Neural cell (in vitro differentiated cells): ENCODE data around the gene RHPN2. TPM values are rescaled to one million over a fixed set of nuclear protein-coding genes. Genes with fewer than 3 reads are reported as not detected.
"Not testable (repeated sequence)": the region's sequence is repeated elsewhere in the genome, so short reads cannot be mapped to it uniquely, and the experiment has no call there.

Source experiments
- H2AFZ ChIP-seq: fragments of 200-600, 300-800 bp; sonication (generic), shearing (Covaris generic); 2 replicates; pipeline ENCODE4 v1.6.0; 2014; ENCODE audit warnings: low read depth, mild to moderate bottlenecking, antibody characterized with exemption, low read length, moderate library complexity
- H3F3A ChIP-seq: fragments of 200-600 bp; shearing (Covaris generic); 2 replicates; pipeline ENCODE4 v1.6.1; 2016; ENCODE audit warnings: mild to moderate bottlenecking, moderate library complexity, mixed read lengths, antibody characterized with exemption, low read length; ENCODE audit not compliant: insufficient read depth, poor library complexity, severe bottlenecking
- H3K27ac ChIP-seq: fragments of 200-600, 300-800 bp; sonication (generic), shearing (Covaris generic); 2 replicates; pipeline ENCODE4 v1.5.1; 2014; ENCODE audit warnings: mild to moderate bottlenecking, low read length, moderate library complexity
- H3K27me3 ChIP-seq: fragments of 300-800, 200-600 bp; sonication (generic), shearing (Covaris generic); 2 replicates; pipeline ENCODE4 v1.6.0; 2014; ENCODE audit warnings: mild to moderate bottlenecking, low read depth, low read length, moderate library complexity; ENCODE audit not compliant: insufficient read depth
- H3K36me3 ChIP-seq: fragments of 300-800, 200-600 bp; sonication (generic), shearing (Covaris generic); 2 replicates; pipeline ENCODE4 v1.5.1; 2014; ENCODE audit warnings: mild to moderate bottlenecking, antibody characterized with exemption, low read length, moderate library complexity; ENCODE audit not compliant: insufficient read depth
- H3K4me2 ChIP-seq: fragments of 300-800, 200-600 bp; sonication (generic), shearing (Covaris generic); 2 replicates; pipeline ENCODE4 v1.6.0; 2014; ENCODE audit warnings: mild to moderate bottlenecking, low read length
- H3K4me3 ChIP-seq: fragments of 300-800, 200-600 bp; sonication (generic), shearing (Covaris generic); 2 replicates; pipeline ENCODE4 v1.5.1; 2014; ENCODE audit warnings: mild to moderate bottlenecking, low read length, moderate library complexity
- H3K79me2 ChIP-seq: fragments of 200-600 bp; shearing (Covaris generic); replicated peaks from 2 replicates; pipeline ENCODE4 v1.6.0; 2014; ENCODE audit warnings: mild to moderate bottlenecking, low read length, moderate library complexity; ENCODE audit not compliant: insufficient read depth
- H3K9ac ChIP-seq: fragments of 300-800, 200-600 bp; sonication (generic), shearing (Covaris generic); 2 replicates; pipeline ENCODE4 v1.6.1; 2016; ENCODE audit warnings: mild to moderate bottlenecking, low read length, mixed read lengths
- H3K9me2 ChIP-seq: fragments of 200-600 bp; shearing (Covaris generic); 2 replicates; pipeline ENCODE4 v1.6.1; 2016; ENCODE audit warnings: mild to moderate bottlenecking, low read length, mixed read lengths; ENCODE audit not compliant: insufficient read depth
- H3K9me3 ChIP-seq: fragments of 200-600, 300-800 bp; sonication (generic), shearing (Covaris generic); 2 replicates; pipeline ENCODE4 v1.6.1; 2016; ENCODE audit warnings: mild to moderate bottlenecking, mixed run types, low read length, moderate library complexity, mixed read lengths
- H4K20me1 ChIP-seq: fragments of 200-600 bp; shearing (Covaris generic); 2 replicates; pipeline ENCODE4 v1.6.1; 2016; ENCODE audit warnings: mild to moderate bottlenecking, mixed run types; ENCODE audit not compliant: insufficient read depth
- CTCF ChIP-seq: fragments of 450-650 bp; IDR thresholded peaks from 2 replicates; pipeline ENCODE4 v1.5.1; 2014; ENCODE audit warnings: antibody characterized with exemption, mild to moderate bottlenecking, moderate library complexity; ENCODE audit not compliant: poor library complexity, severe bottlenecking
- EP300 ChIP-seq: fragments of 450-650 bp; conservative IDR thresholded peaks from 2 replicates; pipeline ENCODE4 v1.6.1; 2014; ENCODE audit warnings: antibody characterized with exemption, mild to moderate bottlenecking, moderate library complexity; ENCODE audit not compliant: poor library complexity, severe bottlenecking
- EZH2 ChIP-seq: fragments of 200-600, 300-800 bp; shearing (Covaris generic), sonication (generic); IDR thresholded peaks from 2 replicates; pipeline ENCODE4 v1.6.1; 2014; ENCODE audit warnings: antibody characterized with exemption, low read length, borderline replicate concordance, mild to moderate bottlenecking; ENCODE audit not compliant: insufficient read depth, poor library complexity, severe bottlenecking
- MXI1 ChIP-seq: fragments of 450-650 bp; conservative IDR thresholded peaks from 2 replicates; pipeline ENCODE4 v1.6.1; 2014; ENCODE audit warnings: antibody characterized with exemption, mild to moderate bottlenecking; ENCODE audit not compliant: poor library complexity, severe bottlenecking
- POLR2AphosphoS5 ChIP-seq: IDR thresholded peaks from 2 replicates; pipeline ENCODE4 v1.6.1; 2012
- RAD21 ChIP-seq: fragments of 450-650 bp; conservative IDR thresholded peaks from 2 replicates; pipeline ENCODE4 v1.6.1; 2014; ENCODE audit warnings: antibody characterized with exemption, mild to moderate bottlenecking, moderate library complexity
- REST ChIP-seq: IDR thresholded peaks from 2 replicates; pipeline ENCODE4 v1.6.1; 2012; ENCODE audit warnings: borderline replicate concordance
- SMC3 ChIP-seq: fragments of 450-650 bp; conservative IDR thresholded peaks from 2 replicates; pipeline ENCODE4 v1.6.1; 2014; ENCODE audit warnings: antibody characterized with exemption, mild to moderate bottlenecking, moderate library complexity; ENCODE audit not compliant: poor library complexity
- TAF1 ChIP-seq: IDR thresholded peaks from 2 replicates; pipeline ENCODE4 v1.6.1; 2012; ENCODE audit warnings: low read depth
- polyA plus RNA-seq: library from polyadenylated mRNA; depleted of rRNA; stranded (reverse); fragments of >200 nt; gene quantifications from 2 replicates; pipeline ENCODE4 v1.2.3, GENCODE V29; 2014

Gene RHPN2
- polyA plus RNA-seq, 1 donor from 2014 or later: 1.5 TPM

- Histone ChIP-seq H3K27ac (no peak overlapping the region), H3K4me3 (no peak overlapping the region), H3K27me3 (no peaks in the 10 kb centered on the region), H3K9ac (no peak overlapping the region), H3K4me2 (no peak overlapping the region), H4K20me1 (no peaks in the 10 kb centered on the region), H2AFZ (no peak overlapping the region), H3K9me3 (no peaks in the 10 kb centered on the region), H3K79me2 (no peaks in the 10 kb centered on the region), H3K36me3 (no peaks in the 10 kb centered on the region), H3K9me2 (no peaks in the 10 kb centered on the region), H3F3A (no peaks in the 10 kb centered on the region)
- TF ChIP-seq RAD21 (no peak), TAF1 (no peak), MXI1 (no peak)
Observed at GRCh38 chr19:33047422-33047821, 17.3 kb downstream of the RHPN2 start.

GRCh38 chr19:33041828-33042160 lies 22.9 kb downstream of the RHPN2 start:
- H3K9me2 ChIP-seq, H3K27me3 ChIP-seq, H3K36me3 ChIP-seq, H3K27ac ChIP-seq, H2AFZ ChIP-seq, H3K9me3 ChIP-seq, H3K4me2 ChIP-seq, H4K20me1 ChIP-seq, H3K79me2 ChIP-seq, H3K9ac ChIP-seq, H3K4me3 ChIP-seq, H3F3A ChIP-seq: not testable (repeated sequence)

- Histone ChIP-seq H3K4me3 (no peak overlapping the region), H3F3A (no peaks in the 10 kb centered on the region), H2AFZ (no peak overlapping the region), H3K36me3 (no peaks in the 10 kb centered on the region), H3K9me2 (no peaks in the 10 kb centered on the region), H3K27ac (no peak overlapping the region), H3K79me2 (no peaks in the 10 kb centered on the region), H3K9ac (no peak overlapping the region), H4K20me1 (no peaks in the 10 kb centered on the region), H3K9me3 (no peaks in the 10 kb centered on the region), H3K4me2 (no peak overlapping the region), H3K27me3 (no peaks in the 10 kb centered on the region)
- no peak for TF ChIP-seq MXI1
- TF ChIP-seq EZH2: no peak
- no peak for TF ChIP-seq SMC3
- TF ChIP-seq EP300: no peak
- TF ChIP-seq CTCF: no peak
- TF ChIP-seq RAD21: no peak
- TF ChIP-seq REST: no peak
- TF ChIP-seq TAF1: no peak
- TF ChIP-seq POLR2AphosphoS5: no peak
Observed at GRCh38 chr19:33040994-33041827, 23.5 kb downstream of the RHPN2 start.
